Measurements from ENCODE around the gene ASCC3.

DNA sequence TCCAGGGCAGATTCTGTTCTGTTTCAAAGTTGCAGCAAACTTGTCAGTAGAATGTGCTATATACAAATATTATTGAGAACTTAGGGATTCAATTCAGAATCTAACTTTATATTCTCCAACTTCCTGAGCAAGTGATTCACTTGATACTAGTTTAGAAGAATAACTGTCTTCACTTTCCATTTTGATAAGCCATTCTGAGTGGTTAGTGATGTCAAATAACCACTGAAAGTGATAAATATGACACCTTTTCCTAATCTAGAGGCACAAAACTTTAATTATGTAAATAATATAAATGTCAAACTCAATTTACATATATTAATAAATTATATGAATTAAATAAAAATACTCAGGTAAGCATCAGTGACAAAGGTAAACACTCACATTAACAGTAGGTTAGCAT is 395.9 kb downstream of the ASCC3 start:
- TF ChIP-seq, protein P1, sequence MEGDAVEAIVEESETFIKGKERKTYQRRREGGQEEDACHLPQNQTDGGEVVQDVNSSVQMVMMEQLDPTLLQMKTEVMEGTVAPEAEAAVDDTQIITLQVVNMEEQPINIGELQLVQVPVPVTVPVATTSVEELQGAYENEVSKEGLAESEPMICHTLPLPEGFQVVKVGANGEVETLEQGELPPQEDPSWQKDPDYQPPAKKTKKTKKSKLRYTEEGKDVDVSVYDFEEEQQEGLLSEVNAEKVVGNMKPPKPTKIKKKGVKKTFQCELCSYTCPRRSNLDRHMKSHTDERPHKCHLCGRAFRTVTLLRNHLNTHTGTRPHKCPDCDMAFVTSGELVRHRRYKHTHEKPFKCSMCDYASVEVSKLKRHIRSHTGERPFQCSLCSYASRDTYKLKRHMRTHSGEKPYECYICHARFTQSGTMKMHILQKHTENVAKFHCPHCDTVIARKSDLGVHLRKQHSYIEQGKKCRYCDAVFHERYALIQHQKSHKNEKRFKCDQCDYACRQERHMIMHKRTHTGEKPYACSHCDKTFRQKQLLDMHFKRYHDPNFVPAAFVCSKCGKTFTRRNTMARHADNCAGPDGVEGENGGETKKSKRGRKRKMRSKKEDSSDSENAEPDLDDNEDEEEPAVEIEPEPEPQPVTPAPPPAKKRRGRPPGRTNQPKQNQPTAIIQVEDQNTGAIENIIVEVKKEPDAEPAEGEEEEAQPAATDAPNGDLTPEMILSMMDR (IDR thresholded peaks at IDR 0.05): no peak
- TF ChIP-seq EZH2 (IDR thresholded peaks at IDR 0.05): no peak

All from neural progenitor cell (in vitro differentiated cells).